Upper lobe of left lung (tissue), 6 donors: ENCODE results near the gene IFNGR2. TPM values are rescaled to one million over a fixed set of nuclear protein-coding genes. Genes with fewer than 3 reads are reported as not detected.

Experiments used
- ATAC-seq, 2 donors: fragments of 200-7000 bp; cut with Tn5 transposase; one replicate each; pipeline ENCODE4 v1.9.1; 2022; ENCODE audit warnings: mild to moderate bottlenecking in 2 of 2, moderate library complexity in 2 of 2; ENCODE audit not compliant: low FRiP score in 2 of 2
- DNase-seq, 2 donors: peaks; one replicate each; pipeline ENCODE4 v3.0.0-alpha.2; 2019 to 2020
- H3K27ac ChIP-seq, 4 donors: fragments of 200-600 bp; sonication (generic); one replicate each; pipeline ENCODE4 v1.5.1; 2016 to 2019
- H3K27me3 ChIP-seq, 4 donors: fragments of 200-600 bp; sonication (generic); one replicate each; pipeline ENCODE4 v1.5.1; 2017 to 2019
- H3K36me3 ChIP-seq, 4 donors: fragments of 200-600 bp; sonication (generic); one replicate each; pipeline ENCODE4 v1.5.1; 2016 to 2019
- H3K4me1 ChIP-seq, 4 donors: fragments of 200-600 bp; sonication (generic); one replicate each; pipeline ENCODE4 v1.5.1; 2018 to 2019
- H3K4me3 ChIP-seq, 4 donors: fragments of 200-600 bp; sonication (generic); one replicate each; pipeline ENCODE4 v1.5.1; 2017 to 2019; ENCODE audit warnings: mild to moderate bottlenecking in 2 of 4, moderate library complexity in 1 of 4
- H3K9me3 ChIP-seq, 4 donors: fragments of 200-600 bp; sonication (generic); one replicate each; pipeline ENCODE4 v1.5.1; 2018 to 2019
- CTCF ChIP-seq, 6 experiments: fragments of 450-650 bp in 4 of 6; fragments of 200-600 bp in 2 of 6; sonication (generic) in 2 of 6; IDR thresholded peaks; one replicate each; pipeline ENCODE4 v1.5.1; 2016 to 2019; ENCODE audit warnings: antibody characterized with exemption in 6 of 6
- EP300 ChIP-seq, 4 donors: sonication (generic); formaldehyde crosslinking; IDR thresholded peaks; one replicate each; pipeline ENCODE4 v1.5.1; 2017; ENCODE audit warnings: antibody characterized with exemption in 4 of 4, control low read depth in 2 of 4
- POLR2A ChIP-seq, 4 donors: fragments of 450-650 bp; IDR thresholded peaks; one replicate each; pipeline ENCODE4 v1.5.1; 2016 to 2017; ENCODE audit warnings: antibody characterized with exemption in 4 of 4, mild to moderate bottlenecking in 2 of 4
- POLR2AphosphoS5 ChIP-seq, 2 donors: sonication (generic); formaldehyde crosslinking; IDR thresholded peaks; one replicate each; pipeline ENCODE4 v1.5.1; 2017; ENCODE audit warnings: antibody characterized with exemption in 2 of 2
- WGBS, 2 donors: methylation state at CpG; one replicate each; pipeline ENCODE4 v1.1.5; 2017 to 2018; 5-methylcytosine and 5-hydroxymethylcytosine counted together
- total RNA-seq, 6 donors: library from RNA; depleted of rRNA in 4 of 6; stranded (reverse); fragments of >200 nt in 4 of 6; gene quantifications; one replicate each; pipeline versions ENCODE4 v1.1.0 to v1.2.1, GENCODE V29; 2016 to 2021
- donor health status: DM: no; HTN: no; CAD: no; lungs with moderate emphysema.
- donor health status: DM: no; HTN: yes; CAD: no; lungs with severe emphysema.

IFNGR2 gene
- total RNA-seq, 6 donors from 2014 or later: 35.6 to 89.8 (median 62.0) TPM

GRCh38 chr21:33359446-33359845 lies 43.8 kb upstream of the IFNGR2 start:
- H3K27me3 ChIP-seq: no peaks in the 10 kb centered on the region
- peaks cover 16 to 30% (median 25%) of the 10 kb centered on the region in 4 donors for H3K4me1 ChIP-seq
- no peak overlapping the region for H3K4me3 ChIP-seq
- peaks cover 8 to 30% (median 18%) of the 10 kb centered on the region in 4 donors for H3K36me3 ChIP-seq
- WGBS, 2 donors: 75 to 79% methylated on average over 4 of the region's 4 CpGs
- no peak for ATAC-seq
- peak overlapping the region in 1 of 4 donors; percentile 72 for H3K27ac ChIP-seq
- no peaks in the 10 kb centered on the region for H3K9me3 ChIP-seq
- DNase-seq: no peak
- TF ChIP-seq POLR2A (IDR thresholded peaks at IDR 0.05) (no peak), CTCF (IDR thresholded peaks at IDR 0.05) (no peak), EP300 (IDR thresholded peaks at IDR 0.05) (no peak), POLR2AphosphoS5 (IDR thresholded peaks at IDR 0.05) (no peak)

- peaks cover 16 to 30% (median 24%) of the 10 kb centered on the region in 4 donors for H3K4me1 ChIP-seq
- no peak for TF ChIP-seq EP300 (IDR thresholded peaks at IDR 0.05)
- TF ChIP-seq POLR2AphosphoS5 (IDR thresholded peaks at IDR 0.05): no peak
- no peak for TF ChIP-seq POLR2A (IDR thresholded peaks at IDR 0.05)
- TF ChIP-seq CTCF (IDR thresholded peaks at IDR 0.05): no peak
- WGBS, 2 donors: 71 to 72% methylated on average over 6 of the region's 6 CpGs
- no peaks in the 10 kb centered on the region for H3K27me3 ChIP-seq
- H3K4me3 ChIP-seq: no peak overlapping the region
- H3K27ac ChIP-seq: peak overlapping the region in 2 of 4 donors; percentile 72 to 84
- ATAC-seq (peak in 1 of 2 donors; percentile 75), DNase-seq (no peak)
- peaks cover 8 to 26% (median 15%) of the 10 kb centered on the region in 4 donors for H3K36me3 ChIP-seq
- no peaks in the 10 kb centered on the region for H3K9me3 ChIP-seq
These were observed 42.9 kb upstream of the IFNGR2 start for GRCh38 chr21:33360281-33360680.

- DNase-seq (peak in 1 of 2 donors; percentile 82), ATAC-seq (peak; percentile 82 to 93)
- Histone ChIP-seq H3K9me3 (no peaks in the 10 kb centered on the region), H3K36me3 (peaks cover 2 to 19% (median 10%) of the 10 kb centered on the region in 4 donors), H3K4me3 (peak overlapping the region in 3 of 4 donors; percentile 11 to 35 (median 33)), H3K27ac (peak overlapping the region; percentile 71 to 84 (median 74)), H3K27me3 (no peaks in the 10 kb centered on the region), H3K4me1 (peaks cover 16 to 30% (median 22%) of the 10 kb centered on the region in 4 donors)
- TF ChIP-seq POLR2A (IDR thresholded peaks at IDR 0.05): no peak
- TF ChIP-seq POLR2AphosphoS5 (IDR thresholded peaks at IDR 0.05): peak; percentile 23 to 65
- no peak for TF ChIP-seq EP300 (IDR thresholded peaks at IDR 0.05)
- TF ChIP-seq CTCF (IDR thresholded peaks at IDR 0.05): peak; percentile 74 to 91 (median 84)
- WGBS, 2 donors: 13 to 14% methylated on average over 14 of the region's 14 CpGs
These were observed 42.2 kb upstream of the IFNGR2 start for GRCh38 chr21:33360881-33361602.

- Histone ChIP-seq H3K4me3 (peak overlapping the region in 3 of 4 donors; percentile 11 to 35 (median 33)), H3K9me3 (peaks cover 0 to 5% (median 4%) of the 10 kb centered on the region in 4 donors), H3K4me1 (peaks cover 16 to 30% (median 22%) of the 10 kb centered on the region in 4 donors), H3K27me3 (no peaks in the 10 kb centered on the region), H3K36me3 (peaks cover 0 to 9% (median 3%) of the 10 kb centered on the region in 4 donors), H3K27ac (peak overlapping the region; percentile 71 to 84 (median 74))
- 29 to 42% methylated on average over 12 of the region's 12 CpGs for WGBS, 2 donors
- TF ChIP-seq POLR2AphosphoS5 (IDR thresholded peaks at IDR 0.05) (peak; percentile 72 to 83), CTCF (IDR thresholded peaks at IDR 0.05) (no peak), POLR2A (IDR thresholded peaks at IDR 0.05) (peak in 2 of 4 donors; percentile 63 to 84), EP300 (IDR thresholded peaks at IDR 0.05) (no peak)
- DNase-seq: peak in 1 of 2 donors; percentile 69
- ATAC-seq: peak; percentile 25 to 73
These were observed 41.1 kb upstream of the IFNGR2 start for GRCh38 chr21:33362044-33362555.
